Fibroblast of skin of left quadriceps (primary cell): Measurements from ENCODE around the gene COL27A1.
"Not testable (repeated sequence)": the region's sequence is repeated elsewhere in the genome, so short reads cannot be mapped to it uniquely, and the experiment has no call there.

Experiments used
- DNase-seq, 2 experiments: peaks; one replicate each; pipeline ENCODE4 v3.0.0-alpha.2; 2013; ENCODE audit warnings: low read depth in 2 of 2

COL27A1 gene

DNA sequence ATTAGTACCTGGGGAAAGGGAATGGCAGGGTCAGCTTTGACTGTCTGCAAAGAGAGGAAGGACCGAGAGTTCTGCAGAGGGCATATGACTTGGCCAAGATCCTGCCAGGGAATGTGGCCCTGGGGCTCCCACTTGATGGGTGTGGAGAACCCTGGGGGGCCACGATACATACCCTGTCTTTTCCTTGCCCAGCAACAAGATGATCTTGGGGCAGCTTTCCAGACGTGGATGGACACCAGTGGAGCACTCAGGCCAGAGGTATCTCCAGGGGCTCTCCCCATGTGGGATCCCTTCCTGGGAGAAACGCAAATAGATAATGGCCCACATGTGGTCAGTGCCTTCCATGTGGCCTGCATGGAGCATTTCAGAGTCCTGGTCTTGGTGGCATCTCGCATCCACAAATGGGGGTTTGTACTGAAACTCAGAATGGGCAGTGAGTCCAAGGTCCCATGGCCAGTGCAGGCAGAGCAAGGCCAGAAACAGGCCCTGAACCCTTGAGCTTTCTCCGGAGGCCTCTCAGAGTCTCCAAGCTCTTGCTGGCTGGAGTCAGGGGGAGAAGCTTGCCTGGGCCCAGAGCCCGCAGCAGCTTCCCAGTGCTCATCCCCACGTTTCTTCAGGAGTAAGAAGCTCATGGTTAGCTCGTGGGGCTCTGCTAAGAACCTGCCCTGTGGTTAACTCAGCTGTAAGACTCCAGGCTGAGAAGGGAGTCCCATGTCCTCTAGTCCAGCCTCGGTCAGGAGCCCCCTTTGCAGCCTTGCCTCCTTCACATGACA, 149.3 kb downstream of the COL27A1 start:
- DNase-seq: no peak

GRCh38 chr9:114307899-114308267, 152.5 kb downstream of the COL27A1 start:
- no peak for DNase-seq

GRCh38 chr9:114308361-114308950, 153.1 kb downstream of the COL27A1 start:
- no peak for DNase-seq

DNA sequence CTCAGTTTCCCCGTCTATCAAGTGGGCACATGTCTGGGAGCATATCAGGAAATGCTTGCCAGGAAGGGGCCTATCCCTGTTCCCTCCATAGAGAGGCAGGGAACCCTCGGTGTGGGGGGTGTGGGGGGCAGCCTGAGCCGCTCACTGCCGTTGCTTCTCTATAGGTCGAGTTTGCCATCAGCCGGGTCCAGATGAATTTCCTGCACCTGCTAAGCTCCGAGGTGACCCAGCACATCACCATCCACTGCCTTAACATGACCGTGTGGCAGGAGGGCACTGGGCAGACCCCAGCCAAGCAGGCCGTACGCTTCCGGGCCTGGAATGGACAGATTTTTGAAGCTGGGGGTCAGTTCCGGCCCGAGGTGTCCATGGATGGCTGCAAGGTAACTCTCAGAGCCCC, 153.8 kb downstream of the COL27A1 start:
- no peak for DNase-seq

- DNase-seq: no peak
Observed at GRCh38 chr9:114310471-114311450, 155.4 kb downstream of the COL27A1 start.

- no peak for DNase-seq
Observed at GRCh38 chr9:114311571-114312512, 156.5 kb downstream of the COL27A1 start.

- no peak for DNase-seq
Observed at GRCh38 chr9:114312513-114312875, 157.2 kb downstream of the COL27A1 start.

DNA sequence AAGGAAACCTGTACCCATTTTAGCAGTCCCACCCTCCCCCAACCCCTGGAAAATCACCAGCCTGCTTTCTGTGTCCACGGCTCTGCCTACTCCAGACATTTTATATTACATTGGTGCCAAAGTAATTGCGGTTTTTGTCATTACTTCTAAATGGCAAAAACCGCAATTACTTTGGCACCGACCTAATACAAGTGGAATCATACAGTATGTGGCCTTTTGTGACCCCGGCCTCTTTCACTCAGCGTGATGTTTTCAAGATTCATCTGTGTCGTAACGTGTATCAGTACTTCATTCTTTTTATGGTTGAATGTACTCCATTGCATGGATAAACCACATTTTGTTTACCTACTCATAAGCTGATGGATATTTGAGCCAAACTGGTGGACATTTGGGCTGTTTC, 157.8 kb downstream of the COL27A1 start:
- DNase-seq: no peak

- DNase-seq: no peak
Observed at GRCh38 chr9:114314256-114314867, 159.0 kb downstream of the COL27A1 start.

DNA sequence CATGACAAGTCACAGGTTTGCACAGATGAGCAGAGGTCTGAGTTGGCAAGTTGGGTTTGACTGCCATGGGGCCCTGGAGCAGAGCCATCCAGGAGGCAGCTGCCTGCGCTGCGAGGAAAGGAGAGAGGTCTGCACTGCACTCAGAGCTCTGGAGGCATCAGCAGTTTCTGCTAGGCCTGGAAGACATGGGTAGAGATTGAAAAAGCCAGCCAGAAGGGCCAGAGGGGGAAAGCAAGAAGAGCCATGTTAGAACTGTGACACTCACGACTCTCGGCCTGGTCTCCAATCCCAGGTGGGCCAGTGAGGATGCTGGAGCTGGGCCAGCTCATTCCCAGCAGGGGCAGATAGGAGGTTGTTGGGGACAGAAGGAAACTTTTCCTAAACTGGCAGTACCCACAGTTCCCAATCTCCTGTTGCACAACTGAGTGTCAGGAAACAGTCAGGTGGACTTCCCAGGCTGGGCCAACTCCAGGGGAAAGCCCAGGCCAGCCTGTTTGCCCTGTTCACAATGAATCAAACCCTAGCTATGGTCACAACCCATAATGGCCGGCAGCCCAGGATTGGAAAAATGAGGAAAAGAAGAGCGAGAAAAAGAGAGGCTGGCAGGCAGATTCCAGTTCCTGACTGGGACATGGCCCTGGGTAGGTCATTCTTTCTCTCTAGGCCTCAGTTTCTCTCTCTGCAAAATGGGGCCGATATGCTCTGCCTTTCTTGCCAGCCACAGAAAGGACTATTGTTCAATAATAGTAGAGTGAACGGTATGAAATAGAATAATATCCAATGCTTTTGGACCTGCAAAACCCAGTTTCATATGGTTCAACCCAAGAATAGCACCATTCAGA, 159.8 kb downstream of the COL27A1 start:
- no peak for DNase-seq

DNA sequence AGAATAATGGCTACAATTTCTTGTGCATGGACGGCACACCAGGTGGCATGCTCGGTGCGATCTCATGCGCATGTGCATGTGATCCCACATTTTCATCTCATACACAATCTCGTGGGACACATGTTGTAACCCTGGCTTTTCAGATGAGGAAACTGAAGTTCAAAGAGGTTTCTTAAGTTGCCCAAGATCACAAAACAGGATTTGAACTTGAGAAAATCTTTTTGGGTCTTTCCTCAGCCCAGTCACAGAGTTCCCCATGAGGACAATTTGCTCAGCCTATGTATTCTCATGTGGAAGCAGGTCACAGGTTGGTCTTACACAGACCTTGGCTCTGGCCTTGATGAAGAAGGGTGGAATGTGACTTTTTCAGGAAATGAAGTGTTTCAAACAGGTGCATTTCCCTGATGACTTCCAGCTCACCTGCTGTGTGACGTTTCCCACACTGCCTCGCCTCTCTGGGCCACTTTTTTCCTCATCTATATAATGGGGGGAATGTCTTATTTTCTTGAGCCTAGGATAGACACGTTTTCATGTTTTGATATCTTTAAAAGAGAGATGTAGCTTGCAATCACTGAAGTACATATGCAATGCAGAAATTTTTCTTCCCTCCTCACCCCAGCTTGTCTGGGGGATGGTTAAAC, 160.5 kb downstream of the COL27A1 start:
- DNase-seq: no peak

GRCh38 chr9:114316605-114317230, 161.4 kb downstream of the COL27A1 start:
- no peak for DNase-seq

- DNase-seq: peak; percentile 77 to 83
Observed at GRCh38 chr9:114317665-114318357, 162.5 kb downstream of the COL27A1 start.

- no peak for DNase-seq
Observed at GRCh38 chr9:114318416-114318815, 163.1 kb downstream of the COL27A1 start.

GRCh38 chr9:114319147-114319546, 163.8 kb downstream of the COL27A1 start:
- DNase-seq: no peak

DNA sequence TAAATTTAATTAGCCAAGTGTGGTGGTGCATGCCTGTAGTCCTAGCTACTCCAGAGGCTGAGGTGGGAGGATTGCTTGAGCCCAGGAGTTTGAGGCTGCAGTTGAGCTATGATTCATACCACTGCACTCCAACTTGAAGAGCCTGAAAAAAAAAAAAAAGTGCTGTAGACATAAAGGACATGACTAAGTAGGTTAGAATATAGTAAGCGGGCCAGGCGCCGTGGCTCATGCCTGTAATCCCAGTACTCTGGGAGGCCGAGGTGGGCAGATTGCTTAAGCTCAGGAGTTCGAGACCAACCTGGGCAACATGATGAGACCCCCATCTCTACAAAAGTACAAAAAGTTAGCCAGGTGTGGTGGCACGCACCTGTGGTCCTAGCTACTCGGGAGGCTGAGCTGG, 165.4 kb downstream of the COL27A1 start:
- not testable (repeated sequence) for DNase-seq

DNA sequence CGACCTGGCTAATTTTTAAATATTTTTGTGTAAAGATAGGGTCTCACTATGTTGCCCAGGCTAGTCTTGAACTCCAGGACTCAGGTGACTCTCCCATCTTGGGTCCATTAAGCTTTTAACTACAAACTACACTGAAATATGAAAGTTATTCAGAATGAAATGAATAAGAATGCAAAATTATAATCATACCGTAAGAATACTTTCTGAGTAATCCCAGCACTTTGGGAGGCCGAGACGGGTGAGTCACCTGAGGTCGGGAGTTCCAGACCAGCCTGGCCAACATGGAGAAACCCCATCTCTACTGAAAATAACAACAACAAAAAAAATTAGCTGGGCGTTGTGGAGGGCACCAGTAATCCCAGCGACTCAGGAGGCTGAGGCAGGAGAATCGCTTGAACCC, 166.4 kb downstream of the COL27A1 start:
- no peak for DNase-seq

GRCh38 chr9:114322160-114322818, 167.0 kb downstream of the COL27A1 start:
- DNase-seq: not testable (repeated sequence)
